OCI-LY1 (cell line): ENCODE data around the gene IP6K3.
A peak's percentile ranks its signal among the peaks of the same experiment; 100 is the strongest.

Experiments
- H2AFZ ChIP-seq: fragments of 200-600 bp; sonication (generic), shearing (Covaris generic); 2 replicates; pipeline ENCODE4 v1.6.0; 2014; ENCODE audit warnings: antibody characterized with exemption, mild to moderate bottlenecking, low read length
- H3F3A ChIP-seq: fragments of 200-600 bp; sonication (generic), shearing (Covaris generic); 2 replicates; pipeline ENCODE4 v1.6.0; 2014; ENCODE audit warnings: mild to moderate bottlenecking, antibody characterized with exemption, low read length, moderate library complexity; ENCODE audit not compliant: insufficient read depth
- H3K27ac ChIP-seq: fragments of 200-600 bp; sonication (generic); 2 replicates; pipeline ENCODE4 v1.5.1; 2014; ENCODE audit warnings: low read length, mixed run types, mild to moderate bottlenecking, low read depth; ENCODE audit not compliant: poor library complexity, severe bottlenecking
- H3K27me3 ChIP-seq: fragments of 200-600 bp; sonication (generic); 2 replicates; pipeline ENCODE4 v1.6.0; 2014; ENCODE audit warnings: antibody characterized with exemption, mild to moderate bottlenecking, low read length, moderate library complexity; ENCODE audit not compliant: insufficient read depth
- H3K36me3 ChIP-seq: fragments of 200-600 bp; sonication (generic); 2 replicates; pipeline ENCODE4 v1.6.1; 2014; ENCODE audit warnings: mild to moderate bottlenecking, antibody characterized with exemption, low read length, moderate library complexity, mixed read lengths; ENCODE audit not compliant: insufficient read depth
- H3K4me1 ChIP-seq: fragments of 200-600 bp; sonication (generic); 2 replicates; pipeline ENCODE4 v1.5.1; 2014; ENCODE audit warnings: mild to moderate bottlenecking, low read length, moderate library complexity; ENCODE audit not compliant: insufficient read depth, severe bottlenecking
- H3K4me2 ChIP-seq: fragments of 200-600 bp; sonication (generic), shearing (Covaris generic); 2 replicates; pipeline ENCODE4 v1.6.1; 2014; ENCODE audit warnings: low read length
- H3K4me3 ChIP-seq: fragments of 200-600 bp; sonication (generic); 2 replicates; pipeline ENCODE4 v1.5.1; 2014; ENCODE audit warnings: low read length, low read depth, mild to moderate bottlenecking, mixed read lengths; ENCODE audit not compliant: poor library complexity, severe bottlenecking
- H3K79me2 ChIP-seq: fragments of 200-600 bp; shearing (Covaris generic); 2 replicates; pipeline ENCODE4 v1.6.1; 2016; ENCODE audit warnings: mixed run types, low read length, mixed read lengths; ENCODE audit not compliant: insufficient read depth
- H3K9ac ChIP-seq: fragments of 200-600 bp; sonication (generic), shearing (Covaris generic); 2 replicates; pipeline ENCODE4 v1.6.1; 2014; ENCODE audit warnings: mild to moderate bottlenecking, low read length, mixed read lengths
- H3K9me2 ChIP-seq: fragments of 200-600 bp; sonication (generic), shearing (Covaris generic); 2 replicates; pipeline ENCODE4 v1.6.1; 2014; ENCODE audit warnings: low read depth, mild to moderate bottlenecking, low read length, mixed read lengths
- H3K9me3 ChIP-seq: fragments of 200-600 bp; shearing (Covaris generic); 2 replicates; pipeline ENCODE4 v1.6.1; 2014; ENCODE audit warnings: low read length, mixed read lengths
- H4K20me1 ChIP-seq: fragments of 200-600 bp; sonication (generic), shearing (Covaris generic); 2 replicates; pipeline ENCODE4 v1.6.0; 2016; ENCODE audit warnings: mild to moderate bottlenecking, low read length; ENCODE audit not compliant: insufficient read depth
- EZH2 ChIP-seq: fragments of 200-600 bp; sonication (generic), shearing (Covaris generic); IDR thresholded peaks from 2 replicates; pipeline ENCODE4 v1.8.0; 2017; ENCODE audit warnings: borderline replicate concordance, mixed run types, mild to moderate bottlenecking, antibody characterized with exemption, low read length, moderate library complexity, mixed read lengths
- TF ChIP-seq, protein P1 (sequence below): fragments of 200-600 bp; sonication (generic), shearing (Covaris generic); IDR thresholded peaks from 2 replicates; pipeline ENCODE4 v1.5.1; 2017; ENCODE audit warnings: mild to moderate bottlenecking, antibody characterized with exemption, low read length, moderate library complexity, mixed read lengths

IP6K3 gene

DNA sequence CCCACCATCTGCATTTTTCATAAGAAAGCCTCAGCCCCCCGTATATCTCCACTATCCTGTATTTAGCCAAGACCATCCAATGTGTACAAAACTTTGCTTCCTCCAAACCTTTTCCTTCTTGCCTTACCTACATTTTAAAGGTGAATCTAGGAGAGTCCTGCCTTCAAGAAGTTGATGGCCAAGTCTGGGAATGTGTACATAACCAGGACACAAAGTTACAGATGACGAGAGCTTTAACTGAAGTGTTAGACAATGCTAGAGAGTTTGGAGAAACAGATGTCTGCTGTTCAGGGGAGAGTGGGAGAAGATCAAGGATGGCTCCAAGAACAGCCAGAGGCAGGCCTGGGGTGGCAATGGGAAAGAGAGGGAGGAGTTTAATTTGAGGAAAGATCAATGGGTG is 32.9 kb downstream of the IP6K3 start:
- Histone ChIP-seq H3K4me1 (peaks cover 30% of the 10 kb centered on the region), H3K27me3 (no peaks in the 10 kb centered on the region), H4K20me1 (no peaks in the 10 kb centered on the region), H3K4me2 (no peak overlapping the region), H3K9me3 (no peaks in the 10 kb centered on the region), H3F3A (no peaks in the 10 kb centered on the region), H3K9me2 (no peaks in the 10 kb centered on the region), H3K79me2 (0 out of 2 replicates have a peak, but pooled peaks cover 2% of the 10 kb centered on the region), H3K27ac (no peak overlapping the region), H3K36me3 (peaks cover 21% of the 10 kb centered on the region), H3K9ac (no peak overlapping the region), H3K4me3 (no peak overlapping the region), H2AFZ (no peak overlapping the region)
- no peak for TF ChIP-seq EZH2
- TF ChIP-seq, protein P1, sequence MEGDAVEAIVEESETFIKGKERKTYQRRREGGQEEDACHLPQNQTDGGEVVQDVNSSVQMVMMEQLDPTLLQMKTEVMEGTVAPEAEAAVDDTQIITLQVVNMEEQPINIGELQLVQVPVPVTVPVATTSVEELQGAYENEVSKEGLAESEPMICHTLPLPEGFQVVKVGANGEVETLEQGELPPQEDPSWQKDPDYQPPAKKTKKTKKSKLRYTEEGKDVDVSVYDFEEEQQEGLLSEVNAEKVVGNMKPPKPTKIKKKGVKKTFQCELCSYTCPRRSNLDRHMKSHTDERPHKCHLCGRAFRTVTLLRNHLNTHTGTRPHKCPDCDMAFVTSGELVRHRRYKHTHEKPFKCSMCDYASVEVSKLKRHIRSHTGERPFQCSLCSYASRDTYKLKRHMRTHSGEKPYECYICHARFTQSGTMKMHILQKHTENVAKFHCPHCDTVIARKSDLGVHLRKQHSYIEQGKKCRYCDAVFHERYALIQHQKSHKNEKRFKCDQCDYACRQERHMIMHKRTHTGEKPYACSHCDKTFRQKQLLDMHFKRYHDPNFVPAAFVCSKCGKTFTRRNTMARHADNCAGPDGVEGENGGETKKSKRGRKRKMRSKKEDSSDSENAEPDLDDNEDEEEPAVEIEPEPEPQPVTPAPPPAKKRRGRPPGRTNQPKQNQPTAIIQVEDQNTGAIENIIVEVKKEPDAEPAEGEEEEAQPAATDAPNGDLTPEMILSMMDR: no peak

DNA sequence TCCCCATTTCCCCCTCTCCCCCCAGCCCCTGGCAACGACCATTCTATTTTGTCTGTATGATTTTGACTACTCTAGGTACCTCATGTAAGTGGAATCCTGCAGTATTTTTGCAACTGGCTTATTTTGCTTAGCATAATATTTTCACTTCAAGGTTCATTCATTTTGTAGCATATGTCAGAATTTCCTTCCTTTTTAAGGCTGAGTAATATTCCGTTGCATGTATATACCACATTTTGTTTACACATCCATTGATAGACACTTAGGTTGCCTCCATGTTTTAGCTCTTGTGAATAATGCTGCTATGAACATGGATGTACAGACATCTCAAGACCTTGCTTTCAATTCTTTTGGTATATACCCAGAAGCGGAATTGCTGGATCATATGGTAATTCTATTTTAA is 33.8 kb downstream of the IP6K3 start:
- Histone ChIP-seq H3K4me1 (peaks cover 30% of the 10 kb centered on the region), H3K79me2 (0 out of 2 replicates have a peak, but pooled peaks cover 2% of the 10 kb centered on the region), H3K9ac (no peak overlapping the region), H3F3A (no peaks in the 10 kb centered on the region), H3K4me3 (no peak overlapping the region), H3K9me3 (no peaks in the 10 kb centered on the region), H3K27me3 (no peaks in the 10 kb centered on the region), H3K9me2 (no peaks in the 10 kb centered on the region), H3K27ac (no peak overlapping the region), H2AFZ (no peak overlapping the region), H3K36me3 (peaks cover 29% of the 10 kb centered on the region), H3K4me2 (no peak overlapping the region), H4K20me1 (no peaks in the 10 kb centered on the region)
- no peak for TF ChIP-seq EZH2
- TF ChIP-seq, protein P1: no peak

DNA sequence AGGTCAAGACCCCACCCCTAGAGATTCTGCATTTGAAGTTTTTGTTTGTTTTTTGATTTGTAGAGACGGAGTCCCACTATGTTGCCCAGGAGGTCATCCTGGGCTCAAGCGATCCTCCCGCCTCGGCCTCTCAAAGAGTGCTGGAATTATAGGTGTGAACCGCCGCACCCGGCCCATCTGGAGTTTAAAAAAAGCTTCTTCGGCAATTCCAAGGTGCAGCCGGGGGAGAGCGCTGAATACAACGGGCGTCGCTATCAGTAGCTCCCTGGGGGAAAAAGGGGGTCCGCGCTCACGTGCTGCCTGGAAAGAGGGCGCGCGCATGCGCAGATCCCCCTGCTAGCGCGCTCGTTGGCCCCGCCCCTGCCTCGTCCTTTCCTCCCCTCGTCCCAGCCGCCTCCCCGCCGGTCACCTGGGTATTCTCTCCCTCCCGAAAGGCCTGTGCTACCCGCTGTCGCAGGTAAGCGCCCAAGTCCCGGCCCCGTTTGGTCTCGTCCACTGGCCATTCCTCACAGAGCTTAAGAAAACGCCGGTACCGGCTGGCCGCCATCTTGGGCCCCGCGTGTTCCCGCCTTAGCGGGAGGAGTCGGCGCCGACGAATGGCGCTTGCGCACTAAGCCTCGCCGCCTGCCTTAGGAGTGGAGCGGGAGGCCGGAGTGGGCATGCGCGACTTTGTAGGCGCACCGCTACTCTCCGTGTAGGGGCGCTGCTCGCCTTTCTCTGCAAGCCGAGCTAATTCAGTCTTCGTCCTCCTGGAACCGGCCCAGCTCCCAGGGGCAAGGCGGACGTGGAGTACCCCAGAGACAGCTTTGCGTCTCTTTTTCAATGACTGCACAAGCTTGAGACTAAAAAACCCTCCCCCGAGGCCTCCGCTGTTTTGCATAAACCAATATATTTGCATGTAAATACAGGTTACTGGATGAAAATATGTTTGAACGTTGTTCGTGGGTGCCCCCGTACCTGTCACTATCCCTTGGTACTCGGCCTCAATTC is 35.3 kb downstream of the IP6K3 start, which contains the start of gene UQCC2:
Gene UQCC2 (minus strand): TSS at position 561 of the 990 bp plus-strand sequence. CDS start 14 bp downstream, at position 547.
- Histone ChIP-seq H4K20me1 (no peaks in the 10 kb centered on the region), H3K27me3 (no peaks in the 10 kb centered on the region), H2AFZ (peak within 1 kb of the TSS; percentile 90), H3K79me2 (0 out of 2 replicates have a peak, but pooled peaks cover 2% of the 10 kb centered on the region), H3K36me3 (peaks cover 43% of the 10 kb centered on the region), H3F3A (no peaks in the 10 kb centered on the region), H3K9me3 (no peaks in the 10 kb centered on the region), H3K9ac (peak within 1 kb of the TSS; percentile 83), H3K27ac (peak within 1 kb of the TSS; percentile 87), H3K4me1 (peaks cover 43% of the 10 kb centered on the region), H3K4me2 (peak within 1 kb of the TSS; percentile 94), H3K9me2 (no peaks in the 10 kb centered on the region), H3K4me3 (peak within 1 kb of the TSS; percentile 70)
- TF ChIP-seq, protein P1: peak; percentile 59
- TF ChIP-seq EZH2: no peak
